HCT116 (cell line): ENCODE results near the gene TTF1.

Experiments
- CTCF ChIP-seq, 3 experiments: fragments of 200-600 bp in 1 of 3; sonication (generic) in 1 of 3; IDR thresholded peaks in 2 of 3; conservative IDR thresholded peaks in 1 of 3; 2 replicates each; pipeline ENCODE4 v1.5.1; 2012 to 2017; ENCODE audit warnings: low read depth in 2 of 3, low read length in 2 of 3, antibody characterized with exemption in 1 of 3, borderline replicate concordance in 1 of 3, control low read depth in 1 of 3, mild to moderate bottlenecking in 1 of 3, mixed read lengths in 1 of 3, mixed run types in 1 of 3, moderate library complexity in 1 of 3; ENCODE audit not compliant: insufficient read depth in 1 of 3
- POLR2A ChIP-seq: IDR thresholded peaks from 2 replicates; pipeline ENCODE4 v1.7.0; 2011; ENCODE audit warnings: borderline replicate concordance; ENCODE audit not compliant: insufficient read depth, insufficient read length; ENCODE audit errors: extremely low read depth
- TCF7L2 ChIP-seq: IDR thresholded peaks from 2 replicates; pipeline ENCODE4 v1.7.0; 2011; ENCODE audit warnings: borderline replicate concordance, inconsistent platforms; ENCODE audit not compliant: insufficient read depth, insufficient read length; ENCODE audit errors: extremely low read depth
- ZFX ChIP-seq: fragments of 450-650 bp; IDR thresholded peaks from 2 replicates; pipeline ENCODE4 v1.6.1; 2017

GRCh38 chr9:132446887-132447286, 40.2 kb upstream of the TTF1 start:
- no peak for TF ChIP-seq CTCF (IDR thresholded peaks at IDR 0.05 in 2 of 3, conservative IDR thresholded peaks at IDR 0.05 in 1 of 3; ENCODE audit: borderline replicate concordance in 1 of 3, insufficient read depth in 1 of 3, low read depth in 2 of 3, low read length in 2 of 3)
- no peak for TF ChIP-seq ZFX
- no peak for TF ChIP-seq TCF7L2
- no peak for TF ChIP-seq POLR2A
